HG02610 (cell line): ENCODE measurements around the gene SHISA8.
"Not testable (repeated sequence)": the region's sequence is repeated elsewhere in the genome, so short reads cannot be mapped to it uniquely, and the experiment has no call there.

ENCODE experiments used
- ATAC-seq: cut with Tn5 transposase; IDR thresholded peaks from one replicate; pipeline ENCODE4 v1.9.1; 2021; ENCODE audit warnings: mild to moderate bottlenecking, moderate library complexity; ENCODE audit not compliant: unreplicated experiment

SHISA8 gene

DNA sequence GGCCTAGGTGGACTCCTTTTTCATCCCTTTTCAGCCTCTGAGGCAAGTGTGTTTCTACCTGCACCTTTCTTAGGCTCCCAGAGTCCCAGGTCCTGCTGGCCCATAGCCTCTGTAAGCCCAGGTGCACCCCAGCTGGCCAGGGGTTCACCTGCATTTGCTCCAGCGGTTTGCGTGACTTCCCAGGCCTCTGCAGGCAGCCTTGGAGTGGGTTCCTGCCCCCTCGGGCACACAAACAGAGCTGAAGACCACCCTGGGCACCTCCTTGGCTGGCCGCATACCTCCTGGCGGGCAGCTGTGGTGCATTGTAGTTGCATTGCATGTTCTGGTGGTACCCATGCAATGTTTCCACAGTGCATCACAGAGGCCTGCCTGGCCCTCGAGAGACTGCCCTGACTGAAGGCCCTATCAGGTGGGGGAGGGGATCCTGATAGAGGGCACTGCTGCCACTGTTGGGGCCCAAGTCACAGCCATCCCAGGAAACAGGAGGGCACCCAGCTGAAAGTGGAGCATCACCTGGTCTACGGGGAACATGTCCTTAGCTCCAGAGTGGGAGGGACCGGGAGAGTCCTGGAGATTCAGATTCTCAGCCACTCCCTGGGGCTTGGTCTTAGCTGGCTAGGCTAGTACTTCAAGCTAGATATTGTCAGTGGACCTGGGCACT is 14.1 kb downstream of the SHISA8 start:
- no peak for ATAC-seq

GRCh38 chr22:41899992-41900651 is 14.8 kb downstream of the SHISA8 start:
- ATAC-seq: no peak

GRCh38 chr22:41899110-41899509 is 15.8 kb downstream of the SHISA8 start:
- ATAC-seq: no peak

GRCh38 chr22:41898645-41899044 is 16.2 kb downstream of the SHISA8 start:
- ATAC-seq: no peak

- no peak for ATAC-seq
These were observed 21.1 kb downstream of the SHISA8 start for GRCh38 chr22:41893591-41894375.

GRCh38 chr22:41892721-41893120 is 22.2 kb downstream of the SHISA8 start:
- ATAC-seq: no peak

DNA sequence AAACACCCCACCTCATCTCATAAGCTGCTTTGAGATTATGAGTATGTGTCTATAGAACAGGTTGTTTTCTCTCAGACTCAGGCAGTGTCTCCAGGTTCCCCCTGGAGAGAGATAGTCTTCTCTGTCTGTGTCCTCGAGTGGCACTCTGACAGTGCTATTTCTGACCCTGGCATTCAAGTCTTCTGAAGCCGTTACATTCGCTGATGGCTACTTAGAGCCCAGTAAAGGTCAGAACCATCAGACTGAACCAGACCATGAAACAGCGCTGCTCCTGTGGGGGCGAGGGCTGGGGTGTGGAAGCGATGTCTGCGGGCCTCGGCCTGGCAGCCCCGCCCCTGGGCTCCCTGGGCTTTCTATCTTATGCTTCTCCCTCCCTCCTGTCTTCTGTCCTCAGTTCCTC is 23.5 kb downstream of the SHISA8 start:
- ATAC-seq: no peak

GRCh38 chr22:41888627-41889200 is 26.2 kb downstream of the SHISA8 start:
- ATAC-seq: no peak

- no peak for ATAC-seq
These were observed 29.4 kb downstream of the SHISA8 start for GRCh38 chr22:41885516-41885915.

DNA sequence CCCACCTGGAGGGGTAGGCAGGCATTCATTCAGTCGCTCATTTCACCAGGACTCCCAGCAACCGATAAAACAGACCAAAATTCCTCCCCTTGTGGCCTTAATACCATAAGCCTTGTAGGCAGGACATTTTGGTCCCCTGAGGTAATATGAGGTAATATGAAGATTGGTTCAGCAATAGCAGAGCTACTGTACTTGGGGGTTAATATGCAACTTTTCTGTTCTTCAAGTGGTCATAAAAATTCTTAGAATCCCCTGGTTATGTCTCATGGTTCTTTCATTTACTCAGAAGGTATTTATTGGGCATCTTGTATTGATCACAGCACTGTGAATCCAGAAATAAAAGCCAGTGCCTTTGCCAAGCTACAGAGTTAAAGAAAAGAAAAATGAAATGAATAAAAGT is 29.8 kb downstream of the SHISA8 start:
- no peak for ATAC-seq

DNA sequence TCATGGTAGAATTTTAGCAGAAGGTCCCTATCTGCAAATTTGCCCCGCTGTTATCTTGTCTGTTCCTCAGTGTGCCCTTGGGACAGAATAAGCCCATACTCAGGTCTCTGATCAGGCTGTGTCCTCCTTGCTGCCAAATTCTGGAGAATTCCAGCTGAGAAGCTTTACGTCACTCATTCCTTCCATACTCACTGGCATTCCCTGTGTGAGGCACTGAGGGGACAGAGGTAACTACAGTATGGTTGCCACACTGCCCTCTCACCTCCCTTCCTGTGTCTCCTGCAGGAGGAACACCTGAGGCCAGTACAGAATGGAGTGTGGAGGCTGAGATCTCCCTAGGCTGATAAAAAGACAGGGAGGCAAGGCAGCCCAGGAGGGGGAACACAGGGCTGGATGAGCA is 31.5 kb downstream of the SHISA8 start:
- no peak for ATAC-seq

- no peak for ATAC-seq
These were observed 34.2 kb downstream of the SHISA8 start for GRCh38 chr22:41880653-41881052.

- no peak for ATAC-seq
These were observed 38.2 kb downstream of the SHISA8 start for GRCh38 chr22:41876675-41877074.

GRCh38 chr22:41876275-41876674 is 38.6 kb downstream of the SHISA8 start:
- ATAC-seq: no peak

- no peak for ATAC-seq
These were observed 39.2 kb downstream of the SHISA8 start for GRCh38 chr22:41875531-41876270.

- ATAC-seq: no peak
These were observed 40.8 kb downstream of the SHISA8 start for GRCh38 chr22:41874090-41874489.

DNA sequence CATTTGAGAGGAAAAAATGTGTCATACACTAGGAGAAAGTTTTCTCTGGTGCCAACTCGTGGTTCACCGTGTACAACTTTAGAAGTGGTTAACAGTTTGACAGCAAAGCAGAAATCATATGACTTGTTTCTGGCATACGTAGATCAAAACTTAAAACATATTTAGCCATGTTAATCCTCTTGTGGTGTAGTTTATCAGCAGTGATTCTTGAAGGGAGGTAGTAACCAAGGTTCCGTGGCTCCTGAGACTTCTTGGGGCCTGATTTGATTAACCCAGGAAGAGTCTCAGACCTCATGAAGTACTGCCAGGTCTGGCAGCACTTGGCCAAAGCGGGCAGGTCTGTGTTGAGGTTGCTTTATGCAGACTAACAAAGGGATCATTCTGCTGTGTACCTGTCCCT is 41.5 kb downstream of the SHISA8 start:
- no peak for ATAC-seq

- no peak for ATAC-seq
These were observed 44.1 kb downstream of the SHISA8 start for GRCh38 chr22:41870786-41871185.

- ATAC-seq: not testable (repeated sequence)
These were observed 44.8 kb downstream of the SHISA8 start for GRCh38 chr22:41870081-41870480.

- no peak for ATAC-seq
These were observed 46.3 kb downstream of the SHISA8 start for GRCh38 chr22:41868556-41868955.

- no peak for ATAC-seq
These were observed 51.4 kb downstream of the SHISA8 start for GRCh38 chr22:41863472-41863871.
